Mesendoderm (in vitro differentiated cells): ENCODE results near the gene SFMBT1.

Experiments
- DNase-seq: peaks from one replicate; pipeline ENCODE4 v3.0.0; 2013
- H2AK5ac ChIP-seq: 2 replicates; pipeline ENCODE4 v1.6.1; 2013; ENCODE audit warnings: low read length, inconsistent platforms
- H2BK120ac ChIP-seq: 2 replicates; pipeline ENCODE4 v1.6.1; 2013; ENCODE audit warnings: low read depth, mild to moderate bottlenecking, low read length, moderate library complexity, mixed read lengths
- H2BK15ac ChIP-seq: replicated peaks from 2 replicates; pipeline ENCODE4 v1.6.1; 2013; ENCODE audit warnings: low read depth, mild to moderate bottlenecking, moderate library complexity
- H2BK5ac ChIP-seq: 2 replicates; pipeline ENCODE4 v1.6.1; 2013; ENCODE audit warnings: low read length, inconsistent platforms
- H3K18ac ChIP-seq: 2 replicates; pipeline ENCODE4 v1.6.1; 2013; ENCODE audit warnings: mild to moderate bottlenecking, low read length, mixed read lengths
- H3K23ac ChIP-seq: one replicate; pipeline ENCODE4 v1.6.1; 2013; ENCODE audit warnings: low read length
- H3K27ac ChIP-seq: 2 replicates; pipeline ENCODE4 v1.5.1; 2013; ENCODE audit warnings: low read depth, mild to moderate bottlenecking, inconsistent platforms, low read length, moderate library complexity
- H3K27me3 ChIP-seq: 2 replicates; pipeline ENCODE4 v1.6.1; 2013; ENCODE audit warnings: low read length, control low read depth, mild to moderate bottlenecking, inconsistent platforms; ENCODE audit not compliant: insufficient read depth, poor library complexity
- H3K36me3 ChIP-seq: 2 replicates; pipeline ENCODE4 v1.6.1; 2013; ENCODE audit warnings: low read length, inconsistent platforms; ENCODE audit not compliant: control insufficient read depth, insufficient read depth
- H3K4ac ChIP-seq: one replicate; pipeline ENCODE4 v1.6.1; 2013; ENCODE audit warnings: low read depth, mild to moderate bottlenecking, low read length, moderate library complexity
- H3K4me1 ChIP-seq: 2 replicates; pipeline ENCODE4 v1.6.1; 2013; ENCODE audit warnings: low read depth, low read length, inconsistent platforms; ENCODE audit not compliant: control insufficient read depth
- H3K4me2 ChIP-seq: 2 replicates; pipeline ENCODE4 v1.6.1; 2013; ENCODE audit warnings: low read length
- H3K4me3 ChIP-seq: 2 replicates; pipeline ENCODE4 v1.5.1; 2013; ENCODE audit warnings: mild to moderate bottlenecking, low read length
- H3K56ac ChIP-seq: one replicate; pipeline ENCODE4 v1.6.1; 2013; ENCODE audit warnings: low read length
- H3K79me1 ChIP-seq: 2 replicates; pipeline ENCODE4 v1.6.1; 2013; ENCODE audit warnings: low read length, inconsistent platforms
- H3K79me2 ChIP-seq: 2 replicates; pipeline ENCODE4 v1.6.1; 2013; ENCODE audit warnings: mild to moderate bottlenecking, low read length; ENCODE audit not compliant: control insufficient read depth, insufficient read depth
- H3K9ac ChIP-seq: 2 replicates; pipeline ENCODE4 v1.6.1; 2013; ENCODE audit warnings: low read length, inconsistent platforms
- H4K5ac ChIP-seq: one replicate; pipeline ENCODE4 v1.6.1; 2013; ENCODE audit warnings: low read length
- H4K8ac ChIP-seq: one replicate; pipeline ENCODE4 v1.6.1; 2013; ENCODE audit warnings: low read depth, mild to moderate bottlenecking, control low read depth, low read length, moderate library complexity
- WGBS: extraction: QIAGEN DNeasy Blood & Tissue Kit; methylation state at CpG from one replicate; pipeline ENCODE4 v1.1.7; 2013; ENCODE audit warnings: low lambda C conversion rate, missing lambda C conversion rate; ENCODE audit not compliant: insufficient coverage; ENCODE audit errors: extremely low coverage; 5-methylcytosine and 5-hydroxymethylcytosine counted together

SFMBT1 gene

GRCh38 chr3:52925405-52926313, 120.2 kb downstream of the SFMBT1 start:
- Histone ChIP-seq H2BK5ac (no peak overlapping the region), H4K5ac (no peak overlapping the region), H3K4me3 (no peak overlapping the region)

GRCh38 chr3:52923963-52924362, 121.9 kb downstream of the SFMBT1 start:
- Histone ChIP-seq H3K4me2 (no peak overlapping the region), H3K56ac (no peak overlapping the region), H3K9ac (no peak overlapping the region), H3K27ac (no peak overlapping the region), H4K8ac (no peak overlapping the region), H3K27me3 (no peaks in the 10 kb centered on the region), H2BK5ac (no peak overlapping the region), H3K79me1 (no peaks in the 10 kb centered on the region), H3K79me2 (no peaks in the 10 kb centered on the region), H3K4me1 (no peaks in the 10 kb centered on the region), H4K5ac (no peak overlapping the region), H3K4me3 (no peak overlapping the region), H3K36me3 (no peaks in the 10 kb centered on the region), H3K4ac (no peak overlapping the region), H2BK120ac (no peak overlapping the region), H2BK15ac (no peak overlapping the region), H3K23ac (no peak overlapping the region), H3K18ac (no peak overlapping the region), H2AK5ac (no peak overlapping the region)
- WGBS: no CpG with 5 or more reads among the region's 2 CpGs
- DNase-seq: no peak

More at GRCh38 chr3:52925405-52926313, 120.2 kb downstream of the SFMBT1 start:
- H2AK5ac ChIP-seq: no peak overlapping the region
- H3K18ac ChIP-seq: no peak overlapping the region
- no peak for DNase-seq
- no peak overlapping the region for H2BK120ac ChIP-seq
- H3K4me2 ChIP-seq: no peak overlapping the region
- no peaks in the 10 kb centered on the region for H3K79me1 ChIP-seq
- 100% methylated on average over 1 of the region's 6 CpGs for WGBS
- H3K4me1 ChIP-seq: no peaks in the 10 kb centered on the region
- H3K23ac ChIP-seq: no peak overlapping the region
- no peak overlapping the region for H4K8ac ChIP-seq
- H3K56ac ChIP-seq: no peak overlapping the region
- H3K4ac ChIP-seq: no peak overlapping the region
- H3K9ac ChIP-seq: no peak overlapping the region
- H2BK15ac ChIP-seq: no peak overlapping the region
- no peaks in the 10 kb centered on the region for H3K79me2 ChIP-seq
- no peak overlapping the region for H3K27ac ChIP-seq
- no peaks in the 10 kb centered on the region for H3K27me3 ChIP-seq
- no peaks in the 10 kb centered on the region for H3K36me3 ChIP-seq

GRCh38 chr3:52920841-52921240, 125.0 kb downstream of the SFMBT1 start:
- no CpG with 5 or more reads among the region's 2 CpGs for WGBS

DNA sequence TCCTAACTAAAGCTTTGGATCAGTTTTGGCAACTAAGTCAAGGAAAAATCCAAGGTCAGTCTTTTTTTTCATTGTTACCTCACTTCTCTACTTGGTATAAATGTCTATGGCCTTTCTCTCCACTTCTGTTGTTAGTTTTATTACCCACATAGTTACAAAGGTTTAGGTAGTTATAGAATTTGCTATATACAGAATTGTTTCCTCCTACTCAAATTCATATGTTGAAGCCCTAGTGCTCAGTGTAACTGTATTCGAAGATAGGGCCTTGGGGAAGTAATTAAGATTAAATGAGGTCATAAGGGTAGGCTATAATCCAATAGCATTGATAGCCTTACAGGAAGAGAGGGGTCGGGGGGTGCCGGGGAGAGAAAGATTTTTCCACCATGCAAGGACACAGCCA, 128.8 kb downstream of the SFMBT1 start:
- no CpG with 5 or more reads among the region's 3 CpGs for WGBS
- Histone ChIP-seq H2AK5ac (no peak overlapping the region), H4K8ac (no peak overlapping the region), H4K5ac (no peak overlapping the region), H3K4me1 (no peaks in the 10 kb centered on the region), H3K4ac (no peak overlapping the region), H3K9ac (no peak overlapping the region), H2BK120ac (no peak overlapping the region), H3K18ac (no peak overlapping the region), H3K56ac (no peak overlapping the region), H3K23ac (no peak overlapping the region), H3K36me3 (no peaks in the 10 kb centered on the region), H3K27ac (no peak overlapping the region), H3K4me2 (no peak overlapping the region), H3K79me2 (no peaks in the 10 kb centered on the region), H2BK15ac (no peak overlapping the region), H3K27me3 (no peaks in the 10 kb centered on the region), H3K4me3 (no peak overlapping the region), H3K79me1 (no peaks in the 10 kb centered on the region), H2BK5ac (no peak overlapping the region)
- no peak for DNase-seq

More at GRCh38 chr3:52920841-52921240, 125.0 kb downstream of the SFMBT1 start:
- Histone ChIP-seq H3K23ac (no peak overlapping the region), H4K5ac (no peak overlapping the region), H3K4me1 (no peaks in the 10 kb centered on the region), H3K9ac (no peak overlapping the region), H3K18ac (no peak overlapping the region), H2BK5ac (no peak overlapping the region), H3K4me3 (no peak overlapping the region), H3K56ac (no peak overlapping the region), H2AK5ac (no peak overlapping the region), H3K4ac (no peak overlapping the region), H3K27ac (no peak overlapping the region), H2BK120ac (no peak overlapping the region), H3K27me3 (no peaks in the 10 kb centered on the region), H3K79me1 (no peaks in the 10 kb centered on the region), H3K36me3 (no peaks in the 10 kb centered on the region), H2BK15ac (no peak overlapping the region), H3K4me2 (no peak overlapping the region), H3K79me2 (no peaks in the 10 kb centered on the region), H4K8ac (no peak overlapping the region)
- DNase-seq: no peak

DNA sequence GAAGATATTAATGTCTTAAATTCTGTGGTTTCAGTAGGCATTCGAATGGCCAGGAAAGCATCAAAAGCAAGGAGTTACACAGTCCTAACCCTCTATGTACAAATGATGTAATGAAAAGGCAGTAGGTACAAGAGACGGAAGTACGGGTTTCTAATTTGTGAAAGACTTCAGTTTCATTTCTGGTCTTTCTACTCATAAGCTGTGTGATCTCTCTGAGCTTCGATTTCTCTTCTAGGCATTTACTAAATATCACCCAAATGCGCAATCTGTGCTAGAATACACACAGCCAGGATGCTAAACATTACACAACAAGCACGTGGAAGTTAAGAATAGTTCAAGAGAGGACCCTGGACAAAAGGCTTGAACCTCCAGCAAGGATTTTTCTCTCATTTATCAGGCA, 130.6 kb downstream of the SFMBT1 start:
- H3K4ac ChIP-seq: no peak overlapping the region
- no peak overlapping the region for H3K27ac ChIP-seq
- no peaks in the 10 kb centered on the region for H3K27me3 ChIP-seq
- H3K18ac ChIP-seq: no peak overlapping the region
- H3K23ac ChIP-seq: no peak overlapping the region
- H2BK15ac ChIP-seq: no peak overlapping the region
- no peak for DNase-seq
- WGBS: no CpG with 5 or more reads among the region's 6 CpGs
- H3K4me1 ChIP-seq: no peaks in the 10 kb centered on the region
- H4K8ac ChIP-seq: no peak overlapping the region
- H4K5ac ChIP-seq: no peak overlapping the region
- no peaks in the 10 kb centered on the region for H3K79me1 ChIP-seq
- H3K36me3 ChIP-seq: no peaks in the 10 kb centered on the region
- no peak overlapping the region for H2BK120ac ChIP-seq
- H3K56ac ChIP-seq: no peak overlapping the region
- no peak overlapping the region for H3K4me2 ChIP-seq
- no peak overlapping the region for H2BK5ac ChIP-seq
- no peak overlapping the region for H3K9ac ChIP-seq
- no peak overlapping the region for H2AK5ac ChIP-seq
- no peak overlapping the region for H3K4me3 ChIP-seq
- H3K79me2 ChIP-seq: no peaks in the 10 kb centered on the region
